Stimulated activated CD4-positive, alpha-beta T cell treated with anti-CD3 and anti-CD28 coated beads, Interleukin-15, amount 100 ng/mL, for 1 hour (primary cell): Measurements from ENCODE around the gene TMEM63C.

Experiments used
- DNase-seq, 2 donors: peaks; one replicate each; pipeline ENCODE4 v3.0.0-alpha.2; 2020; ENCODE audit warnings: low read depth in 1 of 2, low spot score in 1 of 2

The TMEM63C gene

DNA sequence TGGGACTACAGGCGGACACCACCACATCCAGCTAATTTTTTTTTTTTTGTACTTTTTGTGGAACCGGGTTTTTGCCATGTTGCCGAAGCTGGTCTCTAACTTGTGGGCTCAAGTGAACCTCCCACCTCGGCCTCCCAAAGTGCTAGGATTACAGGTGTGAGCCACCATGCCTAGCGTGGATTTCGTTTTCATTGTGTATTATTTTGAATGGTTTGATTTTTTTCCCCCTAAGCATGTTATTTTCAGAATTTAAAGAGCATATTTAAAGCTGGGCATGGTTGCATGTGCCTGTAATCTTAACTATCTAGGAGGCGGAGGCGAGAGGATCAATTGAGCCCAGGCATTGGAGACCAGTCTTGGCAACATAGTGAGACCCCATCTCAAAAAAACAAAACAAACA, 13.1 kb downstream of the TMEM63C start:
- no peak for DNase-seq

DNA sequence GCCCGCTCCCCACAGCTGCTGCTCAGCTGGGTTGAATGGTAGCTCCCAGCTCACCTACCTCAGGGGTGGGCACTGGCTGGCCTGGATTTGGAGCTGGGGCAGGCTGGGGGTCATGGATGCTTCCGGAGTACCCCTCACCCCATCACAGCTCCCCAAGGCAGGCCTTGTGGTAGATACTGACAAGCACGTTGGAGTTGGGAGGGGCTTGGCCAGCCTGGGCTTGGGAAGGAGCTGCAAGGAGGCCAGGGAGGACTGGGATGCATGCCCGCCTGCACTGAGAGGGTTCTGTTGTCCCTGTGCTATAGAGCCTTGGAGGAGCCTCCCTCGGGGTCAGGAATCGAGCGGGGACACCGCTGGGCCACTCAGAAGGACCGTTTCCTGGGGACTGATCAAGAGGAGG, 14.2 kb downstream of the TMEM63C start:
- no peak for DNase-seq

DNA sequence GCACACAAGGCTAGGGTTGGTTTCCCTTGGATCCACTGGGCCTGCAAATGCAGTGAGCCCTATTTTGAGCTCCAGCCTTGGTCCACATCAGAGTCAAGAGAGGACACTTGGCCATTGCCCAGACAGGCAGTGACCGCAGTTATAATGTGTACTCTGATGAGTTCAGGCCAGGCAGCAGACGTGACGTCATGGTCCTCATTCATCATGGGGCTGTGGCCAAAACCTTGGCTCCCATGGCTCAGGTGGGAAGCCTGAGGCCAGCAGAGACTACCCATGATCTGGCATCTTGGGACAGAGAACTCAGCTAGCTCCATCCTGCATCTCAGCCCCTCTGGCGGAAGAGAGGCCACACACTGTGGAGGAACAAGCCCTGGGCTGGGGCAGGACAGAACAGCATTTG, 16.4 kb downstream of the TMEM63C start:
- no peak for DNase-seq

DNA sequence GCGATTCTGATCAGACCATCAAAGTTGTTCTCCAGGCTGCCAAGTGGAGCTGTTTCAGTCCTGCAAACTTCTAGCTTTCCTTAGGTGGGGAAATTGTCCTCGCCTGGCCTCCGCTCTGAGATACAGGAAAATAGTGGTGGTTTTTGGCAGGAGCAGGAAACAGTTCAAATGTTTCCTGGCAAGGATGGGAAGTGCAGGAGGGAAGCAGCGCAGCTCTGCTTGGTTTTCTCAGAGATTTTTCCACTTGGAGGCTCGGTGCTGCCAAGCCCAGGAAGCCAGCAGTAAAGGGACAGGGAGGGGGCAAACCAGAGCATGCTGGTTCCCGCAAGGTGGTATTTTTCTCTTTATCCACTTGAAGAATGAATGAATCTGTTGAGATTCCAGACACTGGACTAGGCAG, 17.0 kb downstream of the TMEM63C start:
- DNase-seq = no peak

DNA sequence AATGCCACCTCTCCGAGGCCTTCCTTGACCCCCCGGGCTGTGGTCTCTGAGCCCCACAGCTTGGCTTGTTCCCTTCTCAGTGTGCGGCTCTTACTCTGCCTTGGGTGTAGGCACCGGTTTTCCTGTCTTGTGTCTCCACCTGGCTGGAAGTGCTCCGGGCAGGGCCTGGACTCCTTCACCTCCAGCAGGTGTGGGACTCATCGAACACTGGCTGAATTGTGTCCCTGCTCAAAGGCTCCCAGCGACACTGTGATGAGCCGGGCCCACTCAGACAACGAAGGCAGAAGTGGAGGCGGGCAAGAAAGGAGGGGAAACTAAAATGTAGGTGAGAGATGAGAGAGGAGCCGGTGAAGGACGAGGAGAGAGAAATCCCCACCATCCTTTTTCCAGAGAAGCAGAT, 18.0 kb downstream of the TMEM63C start:
- no peak for DNase-seq

DNA sequence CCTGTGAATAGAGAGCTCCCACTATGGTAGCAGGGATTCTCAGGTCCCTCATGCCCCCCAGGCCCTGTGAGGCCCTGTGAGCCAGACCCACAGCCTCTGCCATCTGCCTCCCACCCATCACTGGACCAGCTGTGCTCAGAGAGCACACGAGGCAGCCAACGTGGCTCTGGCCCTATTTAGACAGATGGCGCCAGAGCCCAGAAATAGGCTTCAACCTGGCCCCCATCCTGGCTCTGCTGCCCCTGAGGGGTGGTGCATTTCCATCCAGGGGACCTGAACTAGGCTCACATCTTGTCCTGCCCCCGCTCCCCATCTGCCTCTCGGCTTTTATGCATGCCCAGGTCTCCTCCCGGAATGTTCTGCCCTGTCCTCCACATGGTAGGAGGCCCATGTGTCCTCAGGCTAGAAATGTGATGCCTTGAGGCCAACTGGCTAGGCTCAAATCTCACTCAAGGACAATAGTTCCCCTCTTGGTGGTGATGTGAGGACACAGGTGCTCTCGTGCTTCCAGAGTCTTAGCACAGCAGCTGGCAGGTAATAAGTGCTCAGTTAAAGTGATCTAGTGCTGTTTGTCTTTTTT, 18.9 kb downstream of the TMEM63C start:
- DNase-seq = no peak

DNA sequence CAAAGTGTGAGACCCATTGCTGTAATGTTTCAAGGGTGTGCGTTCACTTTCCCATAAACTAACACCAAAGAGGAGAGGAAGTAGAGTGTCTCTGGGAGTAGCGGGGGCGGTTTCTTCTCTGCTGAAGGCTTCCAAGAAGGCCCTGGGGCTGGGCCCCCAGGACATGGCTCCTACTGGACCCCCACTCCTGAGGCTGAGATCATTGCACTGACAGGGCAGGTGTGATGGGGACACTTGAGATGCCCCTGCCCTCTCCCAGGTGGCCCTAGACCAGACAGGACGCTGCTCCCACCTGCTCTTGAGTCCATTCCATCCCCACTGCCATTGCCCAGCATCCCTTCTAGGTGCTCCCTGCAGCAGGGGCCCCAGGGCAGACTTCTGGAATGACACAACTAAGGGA, 20.1 kb downstream of the TMEM63C start:
- DNase-seq = no peak

DNA sequence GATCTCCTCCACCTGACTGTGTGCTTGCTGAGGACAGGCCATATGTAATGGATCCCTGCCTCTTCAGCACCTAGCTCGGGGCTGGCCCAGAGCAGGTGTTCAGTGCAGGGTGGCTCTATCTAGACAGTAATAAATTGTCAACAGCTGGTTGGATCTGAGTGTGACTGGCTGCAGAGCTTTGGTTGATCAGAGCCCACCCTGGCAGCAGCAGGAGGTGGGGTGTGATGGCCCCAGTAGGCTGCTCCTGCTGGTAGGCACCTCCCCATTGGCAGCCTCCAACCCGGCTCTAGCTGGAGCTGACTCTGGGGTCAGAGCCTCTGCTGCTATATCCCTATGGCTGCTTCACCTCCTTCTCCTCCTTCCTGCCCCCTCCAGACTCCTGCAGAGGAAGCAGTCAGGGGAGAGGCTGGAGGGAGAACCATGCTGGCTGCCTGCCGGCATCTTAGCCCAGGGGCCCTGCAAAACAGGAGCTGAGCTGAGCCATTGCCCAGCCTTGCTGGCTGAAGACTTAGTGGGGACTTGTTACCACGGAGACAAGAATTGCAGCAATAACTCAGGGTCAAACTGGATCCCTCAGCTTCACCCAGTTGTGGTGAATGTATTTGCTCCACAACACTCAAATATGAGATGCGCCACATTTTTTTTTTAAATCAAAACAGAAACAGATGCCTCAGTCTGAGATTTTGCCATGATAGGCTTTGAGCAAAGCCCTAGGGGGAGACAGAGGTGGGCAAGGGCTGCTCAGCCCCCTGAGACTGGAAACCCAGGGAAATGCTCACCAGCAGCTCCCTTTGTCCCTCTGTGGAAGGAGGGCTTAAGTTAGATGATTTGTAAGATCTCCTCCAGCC, 22.2 kb downstream of the TMEM63C start:
- DNase-seq = no peak

DNA sequence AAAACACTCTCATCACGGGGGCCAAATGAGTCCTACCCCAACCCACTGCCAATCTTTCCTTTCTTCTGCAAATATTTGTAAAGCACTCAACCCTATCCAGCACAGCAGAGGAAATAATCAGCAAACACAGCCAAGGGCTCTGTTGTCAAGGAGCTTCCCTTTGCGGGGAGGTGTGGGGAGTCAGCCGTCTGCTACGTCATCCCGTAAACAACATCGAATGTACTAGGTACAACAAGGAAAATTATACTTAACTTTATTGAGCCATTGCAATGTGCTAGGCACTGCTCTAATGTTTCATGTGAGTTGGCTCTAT, 22.8 kb downstream of the TMEM63C start:
- no peak for DNase-seq

DNA sequence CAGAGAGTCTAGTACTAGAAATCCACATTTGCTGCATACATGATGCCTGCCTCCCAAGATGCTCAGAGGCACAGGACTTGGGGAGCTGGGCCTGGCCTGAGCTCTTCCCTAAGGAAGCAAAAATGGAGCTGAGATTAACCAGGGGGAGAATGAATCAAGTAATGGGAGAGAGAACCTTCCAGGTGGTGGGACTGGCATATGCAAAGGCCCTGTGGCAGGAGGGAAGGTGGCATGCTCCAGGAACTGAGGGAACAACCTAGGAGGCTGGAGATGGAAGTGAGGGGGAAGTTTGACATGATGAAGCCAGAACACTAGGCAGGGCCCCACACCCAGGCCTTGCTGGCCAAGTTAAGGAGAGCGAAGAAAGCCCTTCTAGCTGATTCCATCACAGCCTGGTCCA, 23.3 kb downstream of the TMEM63C start:
- DNase-seq = no peak

DNA sequence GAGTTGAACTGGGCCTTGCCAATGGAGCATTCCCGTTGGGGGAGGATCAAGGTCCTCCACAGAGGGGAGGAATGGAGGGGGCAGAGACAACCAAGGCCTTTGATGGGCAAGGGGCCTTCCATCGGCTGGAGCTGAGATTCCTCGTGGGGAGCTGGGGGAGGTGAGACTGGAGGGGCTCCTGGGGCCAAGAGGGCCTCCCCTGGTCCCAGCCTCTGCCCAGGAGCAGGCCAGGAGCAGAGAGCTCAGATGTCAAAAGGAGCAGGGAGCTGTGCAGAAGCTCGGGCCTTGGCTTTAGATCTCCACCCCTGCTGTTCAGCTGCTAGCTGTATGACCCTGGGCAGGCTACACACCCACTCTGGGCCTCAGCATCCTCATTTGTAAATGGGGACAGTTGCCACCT, 24.0 kb downstream of the TMEM63C start:
- DNase-seq = no peak

DNA sequence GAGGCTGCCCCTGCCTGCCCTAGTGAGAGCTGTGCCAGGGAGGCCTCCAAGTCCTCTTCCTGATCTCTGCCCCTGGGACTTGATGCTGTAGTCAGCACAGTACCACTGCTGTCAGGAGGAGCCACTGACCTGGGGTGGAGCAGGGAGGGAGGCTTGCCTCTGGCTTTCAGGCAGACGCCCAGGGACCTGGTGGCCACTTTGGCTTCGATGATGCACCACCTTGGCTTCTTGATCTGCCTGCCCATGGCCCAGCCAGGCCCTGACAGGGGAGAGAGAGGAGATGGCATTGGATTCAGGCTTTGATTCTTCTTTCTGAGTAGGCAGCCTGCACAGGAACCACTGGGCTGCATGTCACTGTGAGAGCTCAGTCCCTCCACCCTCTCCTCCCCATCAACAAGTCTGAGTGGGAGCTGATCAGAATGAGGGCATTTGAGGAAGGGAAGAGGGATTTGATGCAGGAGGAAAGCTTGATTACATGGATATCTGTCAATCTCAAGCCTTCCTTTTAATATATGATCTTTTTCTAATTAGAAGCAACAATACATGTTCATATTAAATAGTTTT, 24.7 kb downstream of the TMEM63C start:
- DNase-seq = no peak

DNA sequence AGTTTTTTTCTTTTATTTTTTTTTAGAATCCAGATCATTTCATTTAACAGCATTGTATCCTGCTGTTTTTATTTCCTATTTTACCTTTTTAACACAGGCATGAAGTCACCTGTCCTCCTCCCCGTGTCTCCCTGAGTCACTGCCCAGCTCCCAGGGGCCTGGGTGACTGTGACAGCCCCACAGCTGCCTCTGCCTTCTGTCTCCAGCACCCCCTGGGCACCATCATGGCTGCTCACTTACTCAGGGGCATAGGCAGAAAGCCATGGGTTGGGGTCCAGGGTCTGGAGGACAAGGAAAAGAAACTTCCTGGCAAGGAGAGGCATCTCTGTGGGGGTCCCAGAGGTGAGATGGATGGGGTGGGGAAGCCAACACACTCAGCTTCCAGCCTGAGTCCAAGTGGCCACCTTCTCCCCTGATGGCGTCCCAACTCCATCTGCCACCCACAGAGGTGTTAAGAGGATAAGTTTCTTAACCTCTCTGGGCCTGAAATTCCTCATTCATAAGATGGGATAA, 25.3 kb downstream of the TMEM63C start:
- no peak for DNase-seq

DNA sequence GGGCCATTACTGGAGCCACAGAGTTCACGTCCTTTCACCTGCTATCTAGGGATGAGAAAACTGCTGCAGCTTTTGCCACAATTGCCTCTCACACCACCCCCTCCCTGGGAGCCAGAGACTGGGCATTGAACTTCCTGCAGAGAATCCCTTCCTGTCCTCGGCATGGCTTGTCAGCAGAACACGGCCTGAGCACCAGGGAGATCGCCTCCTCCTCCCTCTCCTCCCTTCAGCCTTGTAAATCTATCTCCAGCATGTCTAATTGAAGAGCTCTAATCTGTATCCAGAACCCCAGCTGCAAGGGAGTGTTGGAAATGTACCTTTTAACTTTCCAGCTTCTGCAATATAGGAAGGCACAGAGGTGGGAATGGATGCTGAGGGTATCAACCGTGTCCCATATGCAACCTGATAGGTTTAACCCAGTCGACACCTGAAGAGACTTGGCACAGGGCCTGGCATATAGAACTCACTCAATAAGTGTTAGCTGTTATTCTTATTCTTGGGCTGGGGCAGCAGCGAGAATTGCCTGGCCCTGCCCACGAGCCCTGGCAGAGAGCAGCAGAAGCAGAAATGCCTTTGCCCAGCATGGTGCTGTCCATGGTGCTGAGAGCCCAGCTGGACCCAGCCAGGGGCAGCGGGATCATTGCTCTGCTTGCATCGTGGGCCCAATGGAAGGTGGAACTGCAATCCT, 26.8 kb downstream of the TMEM63C start:
- peak; percentile 12 to 18 for DNase-seq

DNA sequence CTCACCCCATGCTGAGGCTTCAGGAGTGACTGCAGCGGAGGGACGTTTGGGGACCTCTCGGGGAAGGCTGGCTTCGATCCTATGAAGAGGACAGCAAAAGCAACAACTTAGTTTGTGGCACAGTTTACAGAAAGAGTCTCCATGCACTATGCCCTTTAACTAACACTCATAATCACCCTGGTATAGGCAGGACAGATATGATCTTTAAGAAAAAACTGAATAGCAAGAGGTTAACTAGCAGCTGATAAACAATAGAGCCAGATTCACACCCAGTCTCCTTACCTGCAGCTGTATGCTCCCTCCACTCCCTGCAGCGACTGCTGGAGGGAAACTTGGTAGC, 27.4 kb downstream of the TMEM63C start:
- no peak for DNase-seq

DNA sequence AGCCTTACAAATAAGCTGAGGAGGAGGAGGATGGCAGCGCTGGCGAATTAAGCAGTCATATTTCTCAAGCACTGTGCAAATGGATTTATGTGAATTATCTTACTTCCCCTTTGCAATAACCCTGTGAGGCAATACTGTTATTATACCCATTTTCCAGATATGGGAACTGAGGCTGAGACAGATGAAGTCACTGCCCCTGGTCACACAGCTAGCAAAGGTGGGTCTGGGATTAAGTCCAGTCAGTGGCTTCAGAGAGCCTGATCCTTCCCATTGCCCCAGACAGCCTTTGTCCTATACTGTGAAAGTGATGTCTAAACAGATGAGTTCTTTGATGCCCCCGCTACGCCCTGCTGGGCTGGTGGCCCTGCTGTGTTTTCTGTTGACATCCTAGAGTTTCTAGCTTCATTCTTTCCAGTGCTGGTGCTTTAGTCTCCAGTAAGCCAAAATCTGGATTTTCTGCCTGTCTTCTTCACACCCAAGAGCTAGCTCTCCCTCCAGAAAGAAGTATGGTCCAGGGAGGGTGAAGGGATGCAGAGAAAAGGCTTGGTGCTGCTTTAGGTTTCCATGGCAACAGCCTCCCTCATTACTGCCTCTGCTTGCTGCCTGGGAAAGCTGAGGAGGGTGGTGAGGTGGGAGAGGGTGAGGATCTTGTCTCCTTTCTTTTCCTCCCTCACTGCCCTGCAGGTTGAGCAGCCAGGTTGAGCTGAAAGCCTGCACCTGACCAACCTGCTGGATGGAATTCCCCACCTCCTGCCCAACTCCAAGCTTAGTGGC, 30.7 kb downstream of the TMEM63C start:
- DNase-seq = no peak

DNA sequence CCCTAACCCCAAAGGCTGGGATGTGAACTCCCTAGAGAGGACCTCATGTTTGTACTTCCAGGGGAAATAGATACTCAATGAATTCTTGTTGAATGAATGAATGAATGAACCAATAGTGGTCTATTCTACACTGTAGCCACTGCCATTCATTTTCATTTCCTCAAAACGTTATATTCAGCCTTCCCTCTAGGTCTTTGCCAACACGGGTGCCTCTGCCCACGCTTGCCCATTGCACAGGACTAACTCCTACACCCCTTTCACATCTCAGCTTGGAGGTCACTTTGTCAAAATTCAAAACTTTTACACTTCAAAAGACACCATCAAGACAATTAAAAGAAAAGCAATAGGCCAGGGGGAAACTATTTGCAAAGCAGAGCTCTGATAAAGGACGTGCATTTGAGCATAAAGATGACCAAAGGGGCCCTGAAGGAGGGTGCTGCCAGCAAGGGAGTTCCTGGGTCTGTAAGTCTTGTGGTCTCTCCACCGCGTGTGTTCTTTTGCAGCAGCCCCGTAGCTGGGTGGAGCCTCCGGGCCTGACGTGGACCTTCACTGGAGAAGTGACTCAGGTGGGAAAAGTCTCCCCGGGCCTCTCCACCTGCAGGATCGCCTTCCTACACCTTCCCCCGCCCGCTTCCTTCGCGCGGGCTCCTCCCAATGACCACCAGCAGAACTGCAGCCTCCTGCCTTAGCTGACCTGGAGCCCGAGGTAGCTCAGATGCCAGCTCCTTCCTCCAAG, 31.5 kb downstream of the TMEM63C start:
- no peak for DNase-seq

DNA sequence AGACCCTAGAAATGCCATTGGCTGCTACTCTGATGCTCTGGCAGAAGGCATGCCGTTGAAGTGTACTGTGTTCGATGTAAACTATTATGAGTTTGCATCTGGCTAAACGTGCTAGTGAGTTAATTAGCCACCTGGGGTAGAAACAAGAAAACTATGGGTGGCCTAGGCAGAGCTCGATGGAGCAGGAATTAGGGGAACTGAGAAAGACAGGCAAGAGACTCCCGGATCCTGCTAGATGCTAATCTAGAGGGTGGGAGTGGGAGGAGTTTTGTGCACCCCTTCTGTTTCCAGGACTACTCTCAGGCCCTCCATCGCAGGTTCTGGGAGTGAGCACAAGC, 32.0 kb downstream of the TMEM63C start:
- no peak for DNase-seq

DNA sequence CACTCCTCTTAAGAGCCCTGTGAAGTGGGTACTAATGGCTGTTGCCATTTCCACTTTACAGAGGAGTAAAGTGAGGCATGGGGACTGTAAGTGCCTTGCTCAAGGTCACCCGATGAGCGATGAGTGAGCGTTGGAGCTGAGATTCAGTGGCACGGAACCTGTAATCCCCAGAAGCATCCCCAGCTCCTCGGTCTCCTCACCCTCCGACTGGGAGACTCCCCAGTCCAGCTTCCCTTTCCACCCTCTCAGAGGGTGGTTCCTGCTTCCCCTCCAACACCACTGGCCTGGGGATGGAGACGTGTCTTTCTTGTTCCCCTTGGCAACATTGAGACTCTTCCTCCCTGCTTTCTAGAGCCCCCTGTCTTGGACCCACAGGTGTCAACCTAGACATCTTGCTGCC, 32.6 kb downstream of the TMEM63C start:
- no peak for DNase-seq

DNA sequence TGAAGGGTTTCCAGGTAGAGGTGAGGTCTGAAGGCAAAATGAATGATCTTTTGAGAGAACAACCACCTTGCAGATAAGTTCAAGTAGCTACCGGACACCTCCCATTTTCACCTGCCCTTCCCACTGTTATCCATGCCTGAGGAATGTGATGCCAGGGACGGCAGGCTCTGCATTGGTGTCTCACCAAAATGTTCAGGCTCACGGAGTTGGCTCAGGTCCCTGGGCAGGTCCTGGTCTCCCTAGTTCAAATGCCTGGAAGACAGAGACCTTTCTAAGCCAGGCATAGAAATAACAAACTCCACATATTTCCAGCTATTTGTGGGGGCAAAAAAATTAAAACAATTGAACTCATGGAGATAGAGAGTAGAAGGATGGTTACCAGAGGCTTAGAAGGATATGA, 36.0 kb downstream of the TMEM63C start:
- no peak for DNase-seq

DNA sequence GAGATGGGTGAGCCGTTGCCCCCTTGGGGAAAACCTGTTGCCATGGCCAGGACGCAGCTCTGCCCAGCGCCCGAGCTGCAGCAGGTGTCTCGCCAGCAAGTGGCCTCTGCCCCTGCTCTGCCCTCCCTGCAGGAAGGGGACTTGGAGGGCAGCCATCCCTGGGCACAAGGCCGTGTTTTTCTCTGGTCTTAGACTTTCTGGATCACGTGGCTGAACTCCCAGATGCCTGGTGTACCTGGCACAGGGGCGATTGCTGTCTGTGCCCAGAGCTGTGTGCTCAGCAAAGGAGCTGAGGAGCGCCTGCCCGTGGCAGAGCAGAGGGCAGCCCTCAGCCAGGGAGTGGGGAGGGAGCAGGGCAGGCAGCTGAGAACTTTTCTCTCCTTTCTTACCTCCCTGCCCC, 38.0 kb downstream of the TMEM63C start:
- no peak for DNase-seq
